Activated naive CD8-positive, alpha-beta T cell treated with anti-CD3 and anti-CD28 coated beads, Interleukin-2, amount 50 U/mL, for 24 hours (primary cell): Measurements from ENCODE around the gene IDH3B.
A peak's percentile ranks its signal among the peaks of the same experiment; 100 is the strongest.
"Not testable (repeated sequence)": the region's sequence is repeated elsewhere in the genome, so short reads cannot be mapped to it uniquely, and the experiment has no call there.

Experiments
- ATAC-seq: fragments of 150-1000 bp; cut with Tn5 transposase; one replicate; pipeline ENCODE4 v1.10.0; 2021
- DNase-seq: peaks from one replicate; pipeline ENCODE4 v3.0.0; 2021
- H3K27ac Mint-ChIP-seq: one replicate; pipeline ENCODE4 v1.8.0; 2021; ENCODE audit warnings: mild to moderate bottlenecking, mixed read lengths
- H3K27me3 Mint-ChIP-seq: one replicate; pipeline ENCODE4 v1.8.0; 2021; ENCODE audit warnings: mixed read lengths
- H3K36me3 Mint-ChIP-seq: one replicate; pipeline ENCODE4 v1.8.0; 2021; ENCODE audit warnings: low read depth, mixed read lengths
- H3K4me1 Mint-ChIP-seq: one replicate; pipeline ENCODE4 v1.8.0; 2021; ENCODE audit warnings: mixed read lengths
- H3K4me3 Mint-ChIP-seq: one replicate; pipeline ENCODE4 v1.8.0; 2021; ENCODE audit warnings: mild to moderate bottlenecking, moderate library complexity, mixed read lengths
- H3K9me3 Mint-ChIP-seq: one replicate; pipeline ENCODE4 v1.8.0; 2021; ENCODE audit warnings: mixed read lengths

Gene IDH3B

DNA sequence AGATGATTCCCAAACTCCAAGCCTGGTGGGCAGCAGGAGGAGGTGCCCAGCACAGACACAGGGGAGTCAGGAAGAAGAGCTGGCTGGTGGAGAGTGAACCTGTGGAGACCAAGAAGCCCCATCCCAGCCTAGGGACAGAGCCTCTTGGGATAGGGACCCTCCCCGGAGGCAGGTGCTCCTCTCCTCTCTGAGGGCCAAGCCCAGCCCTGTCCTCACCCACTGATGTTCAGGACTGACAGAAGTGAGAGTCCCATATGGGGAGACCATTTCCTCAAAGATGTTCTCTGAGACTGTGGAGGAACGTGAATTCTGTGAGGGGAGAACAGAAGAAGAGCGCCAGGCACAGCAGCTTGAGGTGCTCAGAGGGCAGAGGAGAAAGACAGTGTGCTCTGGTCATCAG is 26.2 kb upstream of the IDH3B start:
- peaks cover 25% of the 10 kb centered on the region for H3K4me1 Mint-ChIP-seq
- H3K36me3 Mint-ChIP-seq: peaks cover 1% of the 10 kb centered on the region
- no peak overlapping the region for H3K27ac Mint-ChIP-seq
- H3K27me3 Mint-ChIP-seq: peaks cover 41% of the 10 kb centered on the region
- H3K4me3 Mint-ChIP-seq: no peak overlapping the region
- H3K9me3 Mint-ChIP-seq: no peaks in the 10 kb centered on the region
- ATAC-seq (no peak), DNase-seq (no peak)

DNA sequence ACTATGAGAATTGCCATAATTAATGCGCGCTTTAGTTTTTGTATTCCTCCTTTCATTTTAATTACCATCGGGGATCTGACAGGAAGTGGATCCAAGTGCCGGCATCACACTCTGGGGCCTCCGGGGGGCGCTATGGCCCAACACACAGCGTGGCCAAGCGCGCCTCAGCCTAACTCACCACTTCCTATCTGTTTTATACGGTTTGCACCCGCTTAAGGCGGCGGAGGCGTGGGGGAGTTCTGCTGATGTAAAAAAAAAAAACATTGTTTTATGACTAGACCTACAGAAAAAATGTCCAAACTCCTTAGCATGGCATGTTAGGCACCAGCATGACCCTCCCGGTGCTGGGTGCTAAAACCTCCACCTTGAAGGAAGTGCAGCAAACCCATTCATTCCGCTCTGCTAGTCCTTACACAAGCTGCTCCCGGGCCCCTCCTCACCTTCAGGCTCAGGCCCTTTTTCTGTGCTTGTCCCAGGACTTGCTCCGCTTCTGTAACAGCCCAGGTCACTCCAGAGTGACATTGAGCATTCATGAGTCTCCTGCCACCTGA is 24.1 kb upstream of the IDH3B start:
- H3K4me1 Mint-ChIP-seq: peaks cover 23% of the 10 kb centered on the region
- H3K4me3 Mint-ChIP-seq: peak overlapping the region; percentile 32
- peaks cover 33% of the 10 kb centered on the region for H3K27me3 Mint-ChIP-seq
- peak; percentile 78 for ATAC-seq
- no peak overlapping the region for H3K27ac Mint-ChIP-seq
- peak; percentile 83 for DNase-seq
- H3K36me3 Mint-ChIP-seq: peaks cover 1% of the 10 kb centered on the region
- H3K9me3 Mint-ChIP-seq: no peaks in the 10 kb centered on the region

DNA sequence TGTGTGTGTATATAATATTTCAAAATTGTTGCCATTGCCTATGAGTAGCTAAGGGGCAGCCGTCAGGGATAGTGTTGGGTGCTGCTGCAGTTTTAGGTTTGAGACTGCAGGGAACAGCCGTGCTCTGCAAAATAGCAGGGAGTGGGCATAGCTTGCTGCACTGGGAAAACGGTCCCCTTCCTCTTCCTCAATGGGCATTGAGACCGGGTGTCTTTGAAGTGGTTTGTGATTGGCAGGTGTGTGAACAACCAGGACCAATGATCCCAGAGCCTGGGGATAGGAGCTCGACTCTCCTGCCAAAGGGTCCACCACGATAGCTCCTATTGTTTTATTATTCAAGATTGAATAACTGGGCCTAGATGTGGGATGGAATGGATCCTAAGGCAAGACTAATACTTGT is 23.5 kb upstream of the IDH3B start:
- no peak for DNase-seq
- Mint-ChIP-seq H3K4me3 (no peak overlapping the region), H3K27me3 (peaks cover 38% of the 10 kb centered on the region), H3K27ac (no peak overlapping the region), H3K9me3 (no peaks in the 10 kb centered on the region), H3K4me1 (peaks cover 23% of the 10 kb centered on the region), H3K36me3 (peaks cover 1% of the 10 kb centered on the region)
- ATAC-seq: no peak

- Mint-ChIP-seq H3K27me3 (peaks cover 26% of the 10 kb centered on the region), H3K4me1 (peaks cover 12% of the 10 kb centered on the region)
- H3K9me3 Mint-ChIP-seq, H3K36me3 Mint-ChIP-seq, ATAC-seq, H3K4me3 Mint-ChIP-seq, DNase-seq, H3K27ac Mint-ChIP-seq: not testable (repeated sequence)
Measured at GRCh38 chr20:2684817-2685216, 20.8 kb upstream of the IDH3B start.

- not testable (repeated sequence) for H3K4me1 Mint-ChIP-seq, DNase-seq, H3K27ac Mint-ChIP-seq, H3K4me3 Mint-ChIP-seq, H3K9me3 Mint-ChIP-seq, ATAC-seq, H3K36me3 Mint-ChIP-seq
- peaks cover 30% of the 10 kb centered on the region for H3K27me3 Mint-ChIP-seq
Measured at GRCh38 chr20:2682040-2682439, 18.0 kb upstream of the IDH3B start.

DNA sequence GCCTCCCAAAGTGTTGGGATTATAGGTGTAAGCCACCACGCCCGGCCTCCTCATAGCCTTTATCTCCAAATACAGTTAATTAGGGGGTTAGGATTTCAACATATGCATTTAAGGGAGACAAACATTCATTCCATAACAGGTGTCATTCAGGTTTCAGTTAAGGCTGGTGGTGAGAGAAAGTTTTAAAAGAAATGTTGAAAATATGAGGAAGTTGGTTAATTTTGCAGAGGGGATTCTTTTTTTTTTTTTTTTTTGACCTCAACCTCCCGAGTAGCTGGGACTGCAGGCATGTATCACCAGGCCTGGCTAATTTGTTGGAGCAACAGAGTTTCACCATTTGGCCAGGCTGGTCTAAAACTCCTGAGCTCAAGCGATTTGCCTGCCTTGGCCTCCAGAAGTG is 16.0 kb upstream of the IDH3B start:
- H3K9me3 Mint-ChIP-seq: no peaks in the 10 kb centered on the region
- peaks cover 25% of the 10 kb centered on the region for H3K27me3 Mint-ChIP-seq
- no peak overlapping the region for H3K27ac Mint-ChIP-seq
- no peaks in the 10 kb centered on the region for H3K36me3 Mint-ChIP-seq
- DNase-seq (no peak), ATAC-seq (no peak)
- no peaks in the 10 kb centered on the region for H3K4me1 Mint-ChIP-seq
- no peak overlapping the region for H3K4me3 Mint-ChIP-seq

GRCh38 chr20:2673453-2673852 is 9.4 kb upstream of the IDH3B start:
- no peak overlapping the region for H3K27ac Mint-ChIP-seq
- H3K9me3 Mint-ChIP-seq: no peaks in the 10 kb centered on the region
- H3K27me3 Mint-ChIP-seq: peaks cover 2% of the 10 kb centered on the region

GRCh38 chr20:2672446-2672845 is 8.4 kb upstream of the IDH3B start:
- Mint-ChIP-seq H3K4me3 (no peak overlapping the region), H3K36me3 (no peaks in the 10 kb centered on the region), H3K4me1 (no peaks in the 10 kb centered on the region), H3K27me3 (no peaks in the 10 kb centered on the region), H3K27ac (no peak overlapping the region), H3K9me3 (no peaks in the 10 kb centered on the region)
- ATAC-seq: no peak
- DNase-seq: no peak

More at GRCh38 chr20:2673453-2673852, 9.4 kb upstream of the IDH3B start:
- ATAC-seq (no peak), DNase-seq (no peak)
- no peaks in the 10 kb centered on the region for H3K36me3 Mint-ChIP-seq
- H3K4me3 Mint-ChIP-seq: no peak overlapping the region
- no peaks in the 10 kb centered on the region for H3K4me1 Mint-ChIP-seq

- DNase-seq: no peak
- no peak for ATAC-seq
- Mint-ChIP-seq H3K4me3 (no peak overlapping the region), H3K27me3 (no peaks in the 10 kb centered on the region), H3K36me3 (no peaks in the 10 kb centered on the region), H3K4me1 (no peaks in the 10 kb centered on the region), H3K9me3 (no peaks in the 10 kb centered on the region), H3K27ac (no peak overlapping the region)
Measured at GRCh38 chr20:2671977-2672376, 8.0 kb upstream of the IDH3B start.

DNA sequence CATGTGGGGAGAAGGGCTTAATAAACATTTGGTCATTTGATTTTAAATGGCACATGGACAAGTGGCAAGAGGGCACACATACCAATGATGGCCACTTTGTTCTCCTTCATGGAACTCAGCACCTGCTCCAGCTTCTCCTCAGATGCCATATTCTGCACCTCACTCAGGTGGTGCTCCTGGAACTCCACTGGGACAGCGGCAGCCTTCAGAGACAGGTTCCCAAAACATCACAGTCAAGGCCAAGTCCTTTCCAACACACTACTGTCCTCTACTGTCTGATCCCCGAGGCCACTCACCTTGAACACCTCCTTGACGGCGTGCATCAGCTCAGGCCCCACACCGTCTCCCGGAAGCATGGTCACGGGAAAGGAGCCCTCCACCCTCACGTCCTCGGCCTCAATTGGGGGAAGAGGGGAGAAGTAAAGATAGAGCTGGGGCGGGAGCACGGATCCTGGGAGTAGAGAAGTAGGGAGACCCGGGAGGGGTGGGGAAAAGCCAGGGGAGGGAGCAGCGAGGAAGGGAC is 591 bp downstream of the IDH3B start:
- peaks cover 15% of the 10 kb centered on the region for H3K4me1 Mint-ChIP-seq
- H3K9me3 Mint-ChIP-seq: no peaks in the 10 kb centered on the region
- ATAC-seq (no peak), DNase-seq (peak; percentile 10)
- peak overlapping the region; percentile 95 for H3K27ac Mint-ChIP-seq
- peak overlapping the region; percentile 88 for H3K4me3 Mint-ChIP-seq
- H3K27me3 Mint-ChIP-seq: no peaks in the 10 kb centered on the region
- peaks cover 26% of the 10 kb centered on the region for H3K36me3 Mint-ChIP-seq

DNA sequence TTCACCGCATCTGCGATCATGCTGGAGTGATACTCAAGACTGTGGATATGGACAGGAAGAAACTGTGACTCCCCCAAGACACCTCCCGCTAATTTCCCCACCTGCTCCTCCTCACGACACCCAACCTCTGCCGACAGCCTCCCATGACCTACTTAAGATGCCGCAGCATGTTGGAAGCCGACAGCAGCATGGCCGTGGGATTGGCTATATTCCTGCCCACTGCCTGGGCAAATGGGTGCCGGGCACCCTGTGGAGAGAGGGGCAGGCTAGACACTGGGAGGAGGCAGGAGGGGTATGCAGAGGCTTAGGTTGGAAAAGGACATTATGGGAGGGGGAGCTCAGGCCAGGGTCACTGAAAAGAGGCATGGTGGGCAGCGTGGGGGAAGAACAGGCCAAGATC is 4.5 kb downstream of the IDH3B start:
- no peak for ATAC-seq
- Mint-ChIP-seq H3K4me3 (no peak overlapping the region), H3K27me3 (no peaks in the 10 kb centered on the region)

GRCh38 chr20:2658414-2659354 is 5.3 kb downstream of the IDH3B start:
- DNase-seq (peak; percentile 45), ATAC-seq (peak; percentile 46)
- Mint-ChIP-seq H3K27me3 (no peaks in the 10 kb centered on the region), H3K4me3 (no peak overlapping the region), H3K4me1 (peaks cover 45% of the 10 kb centered on the region), H3K36me3 (peaks cover 70% of the 10 kb centered on the region), H3K9me3 (no peaks in the 10 kb centered on the region), H3K27ac (peak overlapping the region; percentile 65)

More for the DNA sequence above, 4.5 kb downstream of the IDH3B start:
- H3K9me3 Mint-ChIP-seq: no peaks in the 10 kb centered on the region
- DNase-seq: no peak
- peaks cover 40% of the 10 kb centered on the region for H3K4me1 Mint-ChIP-seq
- H3K27ac Mint-ChIP-seq: peak overlapping the region; percentile 65
- H3K36me3 Mint-ChIP-seq: peaks cover 65% of the 10 kb centered on the region

GRCh38 chr20:2657674-2658073 is 6.3 kb downstream of the IDH3B start:
- peak overlapping the region; percentile 83 for H3K27ac Mint-ChIP-seq
- DNase-seq (no peak), ATAC-seq (no peak)
- no peaks in the 10 kb centered on the region for H3K27me3 Mint-ChIP-seq
- no peaks in the 10 kb centered on the region for H3K9me3 Mint-ChIP-seq
- H3K36me3 Mint-ChIP-seq: peaks cover 72% of the 10 kb centered on the region
- peaks cover 43% of the 10 kb centered on the region for H3K4me1 Mint-ChIP-seq
- H3K4me3 Mint-ChIP-seq: peak overlapping the region; percentile 90

DNA sequence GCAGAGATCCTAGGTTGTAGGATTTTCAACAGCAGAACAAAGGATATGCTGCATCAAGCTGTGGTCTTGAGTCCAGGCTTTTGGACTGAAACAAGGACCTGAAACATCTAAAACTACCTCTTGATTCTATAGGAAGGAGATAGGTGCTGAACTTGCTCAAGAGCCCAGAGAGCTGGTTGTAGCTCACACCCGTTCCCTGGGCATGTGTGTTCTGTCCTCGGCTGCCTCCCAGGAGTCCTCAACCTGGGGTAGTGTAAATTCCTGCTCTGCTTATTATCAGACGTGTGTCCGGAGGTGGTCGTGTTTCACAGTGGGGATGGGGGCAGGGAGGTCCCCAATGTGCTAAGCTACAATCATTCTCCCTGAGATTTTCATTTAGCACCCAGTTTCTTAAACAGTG is 6.8 kb downstream of the IDH3B start:
- H3K4me1 Mint-ChIP-seq: peaks cover 42% of the 10 kb centered on the region
- peak overlapping the region; percentile 90 for H3K4me3 Mint-ChIP-seq
- H3K27ac Mint-ChIP-seq: peak overlapping the region; percentile 83

More for the DNA sequence above, 6.8 kb downstream of the IDH3B start:
- ATAC-seq: no peak
- Mint-ChIP-seq H3K27me3 (no peaks in the 10 kb centered on the region), H3K36me3 (peaks cover 72% of the 10 kb centered on the region), H3K9me3 (no peaks in the 10 kb centered on the region)
- DNase-seq: peak; percentile 12
